Gastrocnemius medialis (tissue), 4 donors: Measurements from ENCODE around the gene LAS1L. TPM values are rescaled to one million over a fixed set of nuclear protein-coding genes. Genes with fewer than 3 reads are reported as not detected.
"Not testable (repeated sequence)": the region's sequence is repeated elsewhere in the genome, so short reads cannot be mapped to it uniquely, and the experiment has no call there.

Experiments
- ATAC-seq, 2 donors: fragments of 150-250 bp; one replicate each; pipeline ENCODE4 v1.9.1; 2016
- DNase-seq, 2 donors: peaks; one replicate each; pipeline ENCODE4 v3.0.0-alpha.2; 2019
- H3K27ac ChIP-seq, 4 donors: fragments of 200-600 bp; sonication (generic); 1 replicate in 1 of 4; 2 replicates in 3 of 4; pipeline ENCODE4 v1.5.1; 2016 to 2018; ENCODE audit warnings: mild to moderate bottlenecking in 2 of 4, moderate library complexity in 1 of 4
- H3K27me3 ChIP-seq, 3 donors: fragments of 200-600 bp; sonication (generic) in 2 of 3; 1 replicate in 1 of 3; 2 replicates in 2 of 3; pipeline versions ENCODE4 v1.5.1 to v1.6.0; 2016 to 2019; ENCODE audit warnings: mild to moderate bottlenecking in 1 of 3, moderate library complexity in 1 of 3
- H3K36me3 ChIP-seq, 2 donors: fragments of 200-600 bp; sonication (generic) in 1 of 2; one replicate each; pipeline ENCODE4 v1.5.1; 2017 to 2018
- H3K4me1 ChIP-seq, 2 donors: fragments of 200-600 bp; sonication (generic) in 1 of 2; one replicate each; pipeline ENCODE4 v1.5.1; 2016 to 2017; ENCODE audit warnings: mild to moderate bottlenecking in 2 of 2
- H3K4me3 ChIP-seq, 4 donors: fragments of 200-600 bp; sonication (generic) in 3 of 4; 1 replicate in 1 of 4; 2 replicates in 3 of 4; pipeline ENCODE4 v1.5.1; 2016 to 2019; ENCODE audit warnings: mild to moderate bottlenecking in 2 of 4
- H3K9me3 ChIP-seq, 3 donors: fragments of 200-600 bp; sonication (generic) in 2 of 3; 1 replicate in 1 of 3; 2 replicates in 2 of 3; pipeline ENCODE4 v1.5.1; 2016 to 2019
- CTCF ChIP-seq, 5 experiments: fragments of 450-650 bp in 3 of 5; fragments of 200-600 bp in 2 of 5; sonication (generic) in 2 of 5; IDR thresholded peaks in 4 of 5; conservative IDR thresholded peaks in 1 of 5; 1 replicate in 4 of 5; 2 replicates in 1 of 5; pipeline ENCODE4 v1.5.1; 2016 to 2019; ENCODE audit warnings: antibody characterized with exemption in 5 of 5, mild to moderate bottlenecking in 3 of 5, moderate library complexity in 3 of 5
- POLR2A ChIP-seq, 2 donors: fragments of 450-650 bp; IDR thresholded peaks; one replicate each; pipeline ENCODE4 v1.6.1; 2017; ENCODE audit warnings: antibody characterized with exemption in 2 of 2, mild to moderate bottlenecking in 2 of 2, moderate library complexity in 2 of 2
- in situ Hi-C, 4 donors: fragments of 200-750 bp; cut with MboI; loops; one replicate each; pipeline versions ENCODE4 v1.15.0 to v1.8.0; 2017; ENCODE audit warnings: low sequenced_read_pairs in 4 of 4
- intact Hi-C: fragments of 100-400 bp; cut with DNase I; formaldehyde crosslinking; loops from one replicate; pipeline ENCODE4 v1.15.1; 2023; ENCODE audit warnings: low total_unique reads
- total RNA-seq, 4 donors: library from RNA; depleted of rRNA; stranded (reverse); fragments of >200 nt; gene quantifications; one replicate each; pipeline versions ENCODE4 v1.1.0 to v1.2.3, GENCODE V29; 2016

LAS1L gene
- total RNA-seq, 4 donors from 2014 or later: 7.2 to 8.3 (median 7.6) TPM

- in situ Hi-C loops: loop anchor here (25.0 kb wide), 4 partner anchors 111 to 1161 kb away; no protein-coding TSS in a partner anchor
- ATAC-seq (no peak), DNase-seq (no peak)
- H3K4me1 ChIP-seq: no peaks in the 10 kb centered on the region
- no peaks in the 10 kb centered on the region for H3K9me3 ChIP-seq
- intact Hi-C loops: no loop called here
- no peak overlapping the region for H3K4me3 ChIP-seq
- no peaks in the 10 kb centered on the region for H3K27me3 ChIP-seq
- TF ChIP-seq POLR2A (IDR thresholded peaks at IDR 0.05) (no peak), CTCF (IDR thresholded peaks at IDR 0.05 in 4 of 5, conservative IDR thresholded peaks at IDR 0.05 in 1 of 5) (no peak)
- H3K36me3 ChIP-seq: no peaks in the 10 kb centered on the region
- H3K27ac ChIP-seq: no peak overlapping the region
These were observed 41.6 kb upstream of the LAS1L start for GRCh38 chrX:65576160-65576559.

- intact Hi-C loops: no loop called here
- DNase-seq (no peak), ATAC-seq (no peak)
- Histone ChIP-seq H3K4me3 (no peak overlapping the region), H3K36me3 (no peaks in the 10 kb centered on the region), H3K4me1 (no peaks in the 10 kb centered on the region), H3K27ac (no peak overlapping the region), H3K27me3 (no peaks in the 10 kb centered on the region), H3K9me3 (no peaks in the 10 kb centered on the region)
- TF ChIP-seq CTCF (IDR thresholded peaks at IDR 0.05 in 4 of 5, conservative IDR thresholded peaks at IDR 0.05 in 1 of 5) (no peak), POLR2A (IDR thresholded peaks at IDR 0.05) (no peak)
- in situ Hi-C loops: loop anchor here (25.0 kb wide), 4 partner anchors 112 to 1162 kb away; no protein-coding TSS in a partner anchor
These were observed 40.4 kb upstream of the LAS1L start for GRCh38 chrX:65575022-65575421.

DNA sequence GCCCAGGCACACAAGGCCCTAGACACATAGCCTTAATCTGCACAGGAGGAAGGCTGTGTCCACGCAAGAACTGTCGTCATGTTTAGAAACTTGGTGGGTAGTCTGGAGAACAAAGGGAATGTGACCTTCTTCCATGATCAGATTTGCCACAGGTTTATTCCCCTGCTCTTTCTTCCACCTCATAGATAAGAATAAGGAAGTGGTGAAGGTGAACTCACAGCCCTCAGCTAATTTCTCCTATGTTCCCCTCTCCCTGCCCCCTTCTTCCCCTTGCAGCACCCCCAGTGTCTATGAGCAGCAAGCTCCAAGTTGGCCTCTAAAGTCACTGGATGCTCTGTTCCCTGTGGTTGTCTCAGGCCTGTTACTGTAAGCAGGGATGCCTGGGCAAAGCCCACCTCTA is 39.8 kb upstream of the LAS1L start:
- TF ChIP-seq CTCF (IDR thresholded peaks at IDR 0.05 in 4 of 5, conservative IDR thresholded peaks at IDR 0.05 in 1 of 5): no peak
- TF ChIP-seq POLR2A (IDR thresholded peaks at IDR 0.05): no peak
- in situ Hi-C loops: no loop called here
- H3K4me3 ChIP-seq: no peak overlapping the region
- DNase-seq: no peak
- intact Hi-C loops: no loop called here
- H3K36me3 ChIP-seq: no peaks in the 10 kb centered on the region
- H3K27me3 ChIP-seq: no peaks in the 10 kb centered on the region
- no peak for ATAC-seq
- H3K27ac ChIP-seq: no peak overlapping the region
- H3K4me1 ChIP-seq: no peaks in the 10 kb centered on the region
- H3K9me3 ChIP-seq: no peaks in the 10 kb centered on the region

DNA sequence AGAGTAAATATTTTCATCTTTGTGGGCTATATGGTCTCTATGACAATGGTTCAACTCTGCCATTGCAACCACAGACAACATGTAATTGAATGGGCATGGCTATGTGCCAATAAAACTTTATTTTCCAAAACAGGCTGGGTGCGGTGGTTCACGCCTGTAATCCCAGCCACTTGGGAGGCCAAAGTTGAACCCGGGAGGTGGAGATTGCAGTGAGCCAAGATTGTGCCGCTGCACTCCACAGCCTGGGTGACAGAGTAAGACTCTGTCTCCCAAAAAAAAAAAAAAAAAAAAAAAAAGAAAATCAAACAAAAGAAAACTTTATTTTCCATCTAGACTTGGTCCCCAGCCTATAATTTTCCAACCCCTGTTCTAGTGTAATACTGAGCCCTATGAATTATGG is 38.4 kb upstream of the LAS1L start:
- no peak overlapping the region for H3K27ac ChIP-seq
- H3K4me1 ChIP-seq: no peaks in the 10 kb centered on the region
- DNase-seq: no peak
- in situ Hi-C loops: no loop called here
- TF ChIP-seq CTCF (IDR thresholded peaks at IDR 0.05 in 4 of 5, conservative IDR thresholded peaks at IDR 0.05 in 1 of 5) (no peak), POLR2A (IDR thresholded peaks at IDR 0.05) (no peak)
- no peaks in the 10 kb centered on the region for H3K27me3 ChIP-seq
- ATAC-seq: no peak
- no peaks in the 10 kb centered on the region for H3K36me3 ChIP-seq
- intact Hi-C loops: no loop called here
- H3K9me3 ChIP-seq: no peaks in the 10 kb centered on the region
- H3K4me3 ChIP-seq: no peak overlapping the region

DNA sequence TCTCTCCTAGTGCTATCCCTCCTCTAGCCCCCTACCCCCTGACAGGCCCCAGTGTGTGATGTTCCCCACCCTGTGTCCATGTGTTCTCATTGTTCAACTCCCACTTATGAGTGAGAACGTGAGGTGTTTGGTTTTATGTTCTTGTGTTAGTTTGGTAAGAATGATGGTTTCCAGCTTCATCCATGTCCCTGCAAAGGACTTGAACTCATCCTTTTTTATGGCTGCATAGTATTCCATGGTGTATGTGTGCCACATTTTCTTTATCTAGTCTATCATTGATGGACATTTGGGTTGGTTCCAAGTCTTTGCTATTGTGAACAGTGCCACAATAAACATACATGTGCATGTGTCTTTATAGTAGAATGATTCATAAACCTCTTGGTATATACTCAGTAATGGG is 28.3 kb upstream of the LAS1L start:
- in situ Hi-C loops, H3K27me3 ChIP-seq, H3K36me3 ChIP-seq, H3K27ac ChIP-seq, H3K4me3 ChIP-seq, ATAC-seq, H3K9me3 ChIP-seq, intact Hi-C loops, H3K4me1 ChIP-seq, DNase-seq: not testable (repeated sequence)
